HK-2 (cell line): ENCODE data around the gene KIF26A.
"Not testable (repeated sequence)": the region's sequence is repeated elsewhere in the genome, so short reads cannot be mapped to it uniquely, and the experiment has no call there.

Experiments used
- DNase-seq: peaks from one replicate; pipeline ENCODE4 v3.0.0-alpha.2; 2018; ENCODE audit not compliant: unreplicated experiment

Gene KIF26A

DNA sequence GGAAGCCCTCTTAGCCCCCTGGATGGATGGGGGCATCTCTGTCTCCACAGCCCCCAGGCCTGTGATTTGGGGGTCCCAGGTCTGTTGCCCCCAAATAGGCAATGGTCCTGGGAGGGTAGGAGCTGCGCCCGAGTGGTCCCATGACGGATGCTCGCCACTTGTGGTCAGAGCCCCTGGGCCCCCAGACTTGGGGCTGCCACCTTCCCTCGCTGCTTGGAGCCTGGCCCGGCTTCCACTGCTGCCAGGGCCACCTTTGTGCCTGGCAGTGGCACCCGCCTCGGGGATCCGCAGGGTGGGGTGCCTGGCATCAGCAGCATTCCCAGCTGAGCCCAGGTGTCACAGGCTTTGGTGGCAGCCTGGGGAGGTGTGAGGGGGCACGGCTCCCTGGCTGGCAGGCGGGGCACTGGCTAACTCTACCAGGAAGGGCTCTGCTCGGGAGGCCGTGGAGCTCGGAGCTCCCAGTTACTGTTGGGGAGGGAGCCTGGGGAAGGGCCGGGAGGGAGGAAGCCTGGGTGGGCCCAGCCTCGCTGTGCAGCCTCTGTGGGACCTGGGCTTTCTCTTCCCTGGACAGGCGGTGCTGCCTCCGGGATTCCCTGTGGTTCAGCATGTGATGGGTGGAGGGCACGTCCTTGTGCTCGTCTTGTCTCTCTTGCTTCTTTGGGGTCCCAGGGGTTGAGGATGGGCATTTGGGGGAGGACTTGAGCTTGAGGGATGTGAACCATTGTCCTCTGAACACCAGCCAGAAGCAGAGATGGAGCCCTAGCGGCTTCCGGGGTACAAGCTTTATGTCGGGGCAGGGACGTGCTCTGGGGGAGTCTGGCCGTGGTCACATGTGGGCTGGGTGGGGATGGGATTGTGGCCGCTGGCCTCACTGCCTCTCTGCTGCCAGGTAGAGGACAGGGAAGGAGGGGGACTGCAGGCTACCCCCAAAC lies 5.4 kb downstream of the KIF26A start:
- no peak for DNase-seq

DNA sequence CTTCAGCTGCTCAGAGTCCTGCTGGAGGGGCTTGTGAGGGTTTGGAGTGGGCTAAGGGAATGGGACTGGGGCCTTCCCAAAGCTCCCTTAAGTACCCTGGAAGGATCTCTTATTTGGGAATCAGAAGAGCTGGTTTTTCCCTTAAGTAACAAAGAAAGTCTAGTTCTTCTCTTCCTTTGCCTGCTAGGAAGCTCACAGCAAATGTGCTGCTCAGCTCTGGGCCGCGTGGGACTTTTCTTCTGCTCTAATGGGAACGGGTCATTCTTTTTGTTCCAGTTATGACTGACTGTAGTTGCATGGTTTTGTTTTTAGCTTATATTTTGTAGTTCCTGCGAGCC lies 6.0 kb downstream of the KIF26A start:
- no peak for DNase-seq

GRCh38 chr14:104144911-104145825 lies 6.8 kb downstream of the KIF26A start:
- no peak for DNase-seq

- DNase-seq: no peak
Measured at GRCh38 chr14:104145826-104146601, 7.6 kb downstream of the KIF26A start.

- DNase-seq: no peak
Measured at GRCh38 chr14:104146651-104147345, 8.4 kb downstream of the KIF26A start.

DNA sequence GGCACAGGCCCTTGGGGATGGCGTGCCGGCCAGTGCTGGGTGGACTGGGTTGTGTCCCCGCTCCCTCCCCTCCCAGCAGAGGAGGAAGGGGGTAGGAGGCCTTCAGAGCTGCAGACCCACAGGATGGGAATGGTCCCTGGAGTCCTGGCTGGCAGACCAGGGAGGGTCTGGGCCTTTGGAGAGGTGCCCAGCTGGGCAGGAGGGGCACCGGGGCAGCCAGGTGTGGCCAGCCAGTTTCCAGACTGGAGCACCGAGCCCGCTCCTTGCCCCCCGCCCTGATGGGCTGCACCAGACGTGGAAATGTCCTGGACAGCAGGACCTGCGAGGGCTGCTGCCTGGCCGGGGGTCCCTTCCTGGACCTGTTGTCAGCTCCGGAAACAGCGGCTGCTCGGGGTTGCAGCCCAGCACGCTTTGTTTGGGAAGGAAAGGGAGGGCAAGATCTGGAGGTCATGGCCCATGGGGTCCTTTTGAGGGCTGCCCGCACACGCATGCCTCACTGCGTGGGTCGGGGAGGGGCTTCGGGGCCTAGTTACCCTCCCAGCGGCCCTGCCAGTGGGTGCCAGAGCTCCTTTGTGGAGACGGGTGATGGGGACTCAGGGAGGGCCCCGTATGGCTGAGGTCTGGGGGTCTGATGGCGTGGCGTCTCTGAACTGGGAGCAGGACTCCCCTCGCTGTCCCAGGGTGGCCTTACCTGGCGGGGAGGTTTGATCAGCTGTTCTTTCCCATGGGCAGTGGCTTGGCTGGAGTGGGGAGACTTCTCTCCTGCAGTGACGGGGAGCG lies 9.1 kb downstream of the KIF26A start:
- no peak for DNase-seq

DNA sequence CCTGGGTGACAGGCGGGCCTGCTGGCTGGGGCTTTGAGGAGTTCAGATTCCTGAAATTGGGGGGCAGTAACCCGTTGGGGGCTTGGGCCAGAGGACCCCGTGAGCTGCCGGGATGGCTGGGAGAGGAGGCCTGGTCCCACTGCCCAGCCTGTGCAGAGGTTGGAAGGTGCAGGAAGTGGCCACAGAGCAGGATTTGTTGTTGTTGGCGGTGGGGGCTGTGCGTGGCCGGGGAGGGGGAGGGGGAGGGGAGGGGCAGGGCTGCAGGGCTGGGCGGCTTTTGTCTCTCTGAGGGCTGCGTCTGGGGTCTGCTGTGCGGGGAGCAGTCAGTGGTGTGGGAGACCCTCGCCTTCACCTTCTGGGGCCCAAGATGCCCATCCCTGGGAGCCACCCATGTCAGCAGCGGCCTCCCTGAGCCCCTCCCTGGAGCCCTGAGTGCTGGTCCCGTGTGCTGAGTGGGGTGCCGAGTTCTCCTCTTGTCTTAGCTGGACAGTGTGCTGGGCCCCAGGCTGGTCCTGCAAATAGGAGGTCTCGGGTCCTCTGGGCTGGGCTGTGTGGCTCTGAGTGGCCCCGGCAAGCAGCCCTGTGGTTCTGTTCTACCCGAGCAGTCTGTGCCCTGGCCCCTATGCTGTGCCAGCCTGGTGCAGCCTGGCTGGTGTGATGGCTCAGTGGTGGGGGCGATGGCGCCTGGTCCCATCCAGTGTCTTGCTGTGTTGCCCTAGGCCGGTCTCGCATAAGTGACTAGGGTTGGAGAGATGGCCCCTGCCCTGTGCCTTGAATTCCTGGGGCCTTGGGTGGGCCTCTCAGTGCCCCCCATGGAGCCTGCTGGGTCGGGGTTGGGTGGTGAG lies 10.3 kb downstream of the KIF26A start:
- no peak for DNase-seq

GRCh38 chr14:104149278-104149595 lies 10.8 kb downstream of the KIF26A start:
- DNase-seq: no peak

- no peak for DNase-seq
Measured at GRCh38 chr14:104149617-104150135, 11.3 kb downstream of the KIF26A start.

DNA sequence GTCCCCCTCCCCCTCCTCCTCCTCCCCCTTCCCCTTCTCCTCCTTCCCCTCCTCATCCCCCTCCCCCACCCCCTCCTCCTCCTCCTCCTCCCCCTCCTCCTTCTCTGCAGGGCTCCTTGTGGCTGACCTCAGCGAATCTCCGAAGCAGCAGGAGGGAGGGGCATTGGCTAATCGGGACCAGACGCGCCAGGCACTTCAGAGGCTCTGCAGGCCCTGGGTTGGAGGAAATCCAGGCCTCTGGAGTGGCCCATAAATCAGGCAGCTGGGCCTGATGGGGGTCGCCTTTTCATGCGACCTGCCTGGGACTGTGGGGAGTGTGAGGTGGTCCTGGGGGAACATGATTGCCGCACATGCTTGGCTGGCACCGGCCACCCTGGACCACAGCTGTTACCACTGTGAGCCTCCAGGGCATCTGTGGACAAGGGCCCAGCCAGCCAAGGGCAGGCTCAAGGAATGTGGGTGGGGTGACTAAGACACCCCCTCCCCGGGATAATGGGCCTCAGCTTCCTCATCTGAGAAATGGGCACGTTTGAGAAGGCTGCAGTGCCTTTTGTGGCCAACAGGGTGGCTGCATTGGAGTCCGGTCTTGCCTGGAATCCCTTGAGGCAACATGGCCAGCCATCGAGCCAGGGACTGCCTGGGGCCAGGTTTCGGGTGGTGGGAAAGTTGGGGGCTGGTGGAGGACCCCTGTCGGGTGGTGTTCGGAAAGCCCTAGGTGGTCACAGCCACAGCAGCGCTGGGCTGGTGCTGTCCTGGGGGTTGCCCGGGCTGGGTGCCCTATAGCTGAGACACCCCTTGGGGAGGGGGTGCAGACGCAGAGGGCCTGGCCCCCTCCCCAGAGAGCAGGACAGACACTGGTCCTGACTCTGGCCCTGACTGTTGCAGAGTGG lies 12.0 kb downstream of the KIF26A start:
- no peak for DNase-seq

- DNase-seq: no peak
Measured at GRCh38 chr14:104151026-104151381, 12.6 kb downstream of the KIF26A start.

- DNase-seq: no peak
Measured at GRCh38 chr14:104151566-104152245, 13.3 kb downstream of the KIF26A start.

DNA sequence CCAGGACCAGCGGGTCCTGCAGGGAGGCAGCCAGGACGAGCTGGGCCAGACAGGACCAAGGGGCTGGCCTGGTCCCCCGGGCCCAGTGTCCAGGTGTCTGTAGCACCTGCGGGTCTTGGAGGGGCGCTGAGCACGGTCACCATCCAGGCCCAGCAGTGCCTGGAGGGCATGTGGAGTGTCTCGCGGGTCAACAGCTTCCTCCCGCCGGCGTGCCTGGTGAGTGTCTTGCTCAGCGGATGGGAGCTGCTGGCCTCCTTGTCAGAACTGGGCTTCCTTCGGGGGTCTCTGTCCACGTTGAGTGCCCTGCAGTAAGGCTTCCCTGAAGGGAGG lies 13.8 kb downstream of the KIF26A start:
- DNase-seq: no peak

DNA sequence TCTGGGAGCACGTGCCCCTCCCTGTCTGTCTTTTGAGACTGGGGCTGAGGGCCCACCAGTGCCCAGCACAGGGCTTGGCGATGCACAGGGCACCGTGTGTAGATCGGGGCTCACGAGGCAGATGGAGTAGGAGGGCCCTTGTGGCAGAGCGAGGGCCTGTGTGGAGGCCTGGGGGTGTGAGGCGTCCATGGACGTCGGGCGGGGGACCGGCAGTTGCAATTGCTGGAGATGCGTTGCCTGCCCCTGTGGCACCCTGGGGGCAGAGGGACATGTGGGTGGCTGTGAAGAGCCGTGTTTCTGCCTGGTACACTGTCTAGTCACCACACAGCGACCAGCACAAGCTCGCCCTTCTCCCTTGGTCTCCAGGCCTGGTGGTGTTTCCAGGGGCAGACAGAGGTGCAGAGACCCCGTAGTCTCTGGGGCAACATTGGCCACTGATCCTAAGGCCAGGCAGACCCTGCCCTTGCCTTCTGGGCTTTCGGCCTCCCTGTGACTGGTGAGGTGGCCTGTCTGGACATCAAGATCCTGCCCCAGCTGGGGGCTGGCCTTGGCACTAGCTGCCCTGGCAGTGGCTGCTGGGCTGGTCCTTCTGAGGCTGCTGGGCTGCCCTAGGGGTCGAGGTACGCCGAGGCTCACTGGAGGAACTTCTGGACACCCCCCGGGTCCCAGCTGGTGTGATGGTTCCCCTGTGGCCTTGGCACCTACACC lies 14.5 kb downstream of the KIF26A start:
- no peak for DNase-seq

DNA sequence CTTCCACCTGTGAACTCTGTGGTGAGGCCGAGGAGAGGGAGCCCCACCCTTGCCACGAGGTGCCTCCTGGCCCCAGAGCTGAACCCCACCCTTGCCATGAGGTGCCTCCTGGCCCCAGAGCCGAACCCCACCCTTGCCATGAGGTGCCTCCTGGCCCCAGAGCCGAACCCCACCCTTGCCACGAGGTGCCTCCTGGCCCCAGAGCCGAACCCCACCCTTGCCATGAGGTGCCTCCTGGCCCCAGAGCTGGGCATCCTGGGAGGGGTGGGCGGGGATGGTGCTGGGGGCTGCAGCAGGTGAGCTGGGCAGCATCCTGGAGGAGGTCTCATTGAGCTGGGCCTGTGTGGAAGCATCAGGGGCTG lies 15.0 kb downstream of the KIF26A start:
- not testable (repeated sequence) for DNase-seq

GRCh38 chr14:104154246-104154645 lies 15.9 kb downstream of the KIF26A start:
- DNase-seq: no peak

DNA sequence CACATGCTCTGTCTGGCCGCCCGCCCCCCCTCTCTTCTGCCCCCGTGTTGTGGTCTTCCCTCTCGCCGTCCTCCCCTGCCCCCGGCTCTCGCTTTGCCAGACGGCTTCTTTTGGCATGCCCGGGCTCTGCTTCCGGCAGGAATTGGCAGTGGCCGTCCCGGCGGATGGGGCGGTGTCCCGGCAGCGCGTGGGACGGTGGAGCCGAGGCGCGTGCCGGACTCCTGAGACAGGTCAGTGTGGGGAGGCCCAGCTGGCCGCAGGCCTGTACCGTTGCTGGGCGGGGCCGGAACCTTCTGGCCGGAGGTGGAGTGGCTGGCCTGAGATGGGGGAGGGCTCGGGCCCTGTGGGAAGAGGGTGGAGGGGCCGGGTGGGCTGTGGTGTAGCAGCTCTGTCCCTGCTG lies 17.1 kb downstream of the KIF26A start:
- no peak for DNase-seq

DNA sequence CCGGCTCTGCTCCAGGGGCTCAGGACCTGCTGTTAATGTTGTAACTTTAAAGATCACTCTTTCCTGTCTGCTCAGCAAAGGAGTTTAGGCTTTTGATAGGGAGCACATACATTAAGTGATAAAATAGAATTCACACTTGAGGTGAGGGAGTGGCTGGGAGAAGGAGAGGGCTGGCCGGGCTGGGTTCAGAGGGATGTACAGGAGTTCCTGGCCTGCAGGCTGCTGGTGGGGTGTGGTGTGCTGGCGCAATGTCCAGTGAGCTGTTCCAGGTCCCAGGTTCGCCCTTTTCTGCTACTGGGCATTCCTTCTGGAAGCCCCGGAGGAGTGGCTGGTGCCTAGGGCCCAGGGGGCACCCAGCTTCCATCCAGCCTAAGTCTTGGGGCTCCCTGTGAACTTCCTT lies 17.8 kb downstream of the KIF26A start:
- no peak for DNase-seq
